ENCODE data around the gene VPS72.

DNA sequence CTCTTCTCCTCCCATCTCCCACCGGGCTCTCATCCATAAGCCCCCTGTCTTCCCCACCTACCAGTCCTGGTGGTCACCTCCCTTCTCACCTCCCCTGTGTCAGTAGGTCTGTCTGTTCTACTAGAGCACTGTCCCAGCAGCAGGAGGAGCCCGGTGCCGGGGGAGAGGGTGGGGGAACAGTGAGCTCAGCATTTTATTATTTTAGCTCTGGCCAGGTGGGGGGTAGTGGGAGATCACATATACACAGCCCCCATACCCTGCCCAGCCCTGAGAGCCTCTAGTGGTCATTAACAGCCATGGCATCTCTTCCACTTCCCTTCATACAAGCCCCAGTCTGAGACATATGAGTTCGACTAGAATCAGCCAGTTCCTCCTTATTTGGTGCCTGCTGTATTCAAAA, 14.1 kb downstream of the VPS72 start, which contains the start of gene TMOD4:
- TF ChIP-seq, protein P1, sequence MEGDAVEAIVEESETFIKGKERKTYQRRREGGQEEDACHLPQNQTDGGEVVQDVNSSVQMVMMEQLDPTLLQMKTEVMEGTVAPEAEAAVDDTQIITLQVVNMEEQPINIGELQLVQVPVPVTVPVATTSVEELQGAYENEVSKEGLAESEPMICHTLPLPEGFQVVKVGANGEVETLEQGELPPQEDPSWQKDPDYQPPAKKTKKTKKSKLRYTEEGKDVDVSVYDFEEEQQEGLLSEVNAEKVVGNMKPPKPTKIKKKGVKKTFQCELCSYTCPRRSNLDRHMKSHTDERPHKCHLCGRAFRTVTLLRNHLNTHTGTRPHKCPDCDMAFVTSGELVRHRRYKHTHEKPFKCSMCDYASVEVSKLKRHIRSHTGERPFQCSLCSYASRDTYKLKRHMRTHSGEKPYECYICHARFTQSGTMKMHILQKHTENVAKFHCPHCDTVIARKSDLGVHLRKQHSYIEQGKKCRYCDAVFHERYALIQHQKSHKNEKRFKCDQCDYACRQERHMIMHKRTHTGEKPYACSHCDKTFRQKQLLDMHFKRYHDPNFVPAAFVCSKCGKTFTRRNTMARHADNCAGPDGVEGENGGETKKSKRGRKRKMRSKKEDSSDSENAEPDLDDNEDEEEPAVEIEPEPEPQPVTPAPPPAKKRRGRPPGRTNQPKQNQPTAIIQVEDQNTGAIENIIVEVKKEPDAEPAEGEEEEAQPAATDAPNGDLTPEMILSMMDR (IDR thresholded peaks at IDR 0.05 in 2 of 3, conservative IDR thresholded peaks at IDR 0.05 in 1 of 3; ENCODE audit: borderline replicate concordance in 1 of 3, insufficient read depth in 1 of 3, low read depth in 2 of 3, low read length in 2 of 3), result peak in 2 of 3 experiments; percentile 67 to 69; a peak in 4 of 6 replicates
- TF ChIP-seq ZNF274 (IDR thresholded peaks at IDR 0.05; ENCODE audit: low read depth, low read length), result no peak

All from HCT116 (cell line).